GM21515 (cell line): ENCODE data around the gene ZBTB20.
"Not testable (repeated sequence)": the region's sequence is repeated elsewhere in the genome, so short reads cannot be mapped to it uniquely, and the experiment has no call there.

Experiments used
- ATAC-seq: cut with Tn5 transposase; IDR thresholded peaks from one replicate; pipeline ENCODE4 v1.9.1; 2021; ENCODE audit not compliant: unreplicated experiment

Gene ZBTB20

DNA sequence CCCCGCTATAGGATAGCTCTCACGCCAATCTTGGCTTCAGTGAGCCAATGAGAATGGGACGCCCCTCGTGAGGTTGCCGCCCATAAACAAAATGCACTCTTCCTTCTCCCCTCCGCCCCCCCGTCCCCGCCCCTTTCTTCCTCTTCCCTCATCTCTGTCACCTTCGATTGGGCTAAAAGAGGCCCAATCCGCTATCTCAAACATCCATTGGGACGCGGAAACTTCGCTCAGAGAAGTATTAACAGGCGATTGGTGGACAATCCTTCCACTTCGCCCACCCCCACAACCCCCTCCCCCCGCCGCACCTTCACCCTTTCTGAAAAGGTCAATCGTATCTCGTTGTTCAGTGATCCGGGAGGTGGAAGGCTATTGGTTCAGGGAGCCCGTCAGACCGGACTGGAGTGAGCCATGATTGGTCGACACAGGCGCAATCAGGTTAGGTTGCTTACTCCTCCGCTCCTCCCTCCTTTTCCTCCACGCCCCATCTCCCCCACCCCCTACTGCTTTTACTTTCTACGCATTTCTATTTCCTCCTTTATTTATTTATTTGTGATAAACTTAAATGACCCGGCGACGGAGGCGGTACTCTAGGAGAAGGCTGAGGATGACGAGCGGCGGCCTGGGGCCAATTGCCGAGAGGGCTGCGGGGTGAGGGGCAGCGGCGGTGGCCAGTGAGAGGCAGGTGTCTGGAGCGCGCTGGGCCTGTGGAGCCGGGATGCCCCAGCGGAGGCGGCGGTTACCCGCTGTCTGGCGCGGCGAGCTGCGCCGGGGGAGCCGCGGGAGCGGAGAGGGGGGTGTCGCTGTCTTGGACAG, 447 bp upstream of the ZBTB20 start:
- ATAC-seq, result peak; percentile 83

DNA sequence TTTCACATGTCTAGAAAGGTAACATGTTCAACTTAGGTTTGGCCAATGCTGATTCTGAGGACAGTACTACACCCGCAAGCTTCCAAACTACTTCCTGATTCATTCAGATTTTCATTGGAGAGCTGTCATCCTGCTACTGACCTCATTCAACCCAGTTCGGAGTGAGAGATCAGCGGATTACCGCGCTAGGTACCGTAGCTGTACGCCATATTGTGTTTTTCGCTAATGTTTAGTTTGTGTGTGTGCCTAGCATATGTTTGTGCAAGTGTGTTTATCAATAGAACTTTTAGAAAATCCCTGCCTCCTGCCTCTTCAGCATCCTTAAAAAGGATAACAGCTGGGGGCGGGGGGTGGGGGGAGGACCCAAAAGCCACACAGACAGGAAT, 1.1 kb downstream of the ZBTB20 start:
- ATAC-seq, result no peak

DNA sequence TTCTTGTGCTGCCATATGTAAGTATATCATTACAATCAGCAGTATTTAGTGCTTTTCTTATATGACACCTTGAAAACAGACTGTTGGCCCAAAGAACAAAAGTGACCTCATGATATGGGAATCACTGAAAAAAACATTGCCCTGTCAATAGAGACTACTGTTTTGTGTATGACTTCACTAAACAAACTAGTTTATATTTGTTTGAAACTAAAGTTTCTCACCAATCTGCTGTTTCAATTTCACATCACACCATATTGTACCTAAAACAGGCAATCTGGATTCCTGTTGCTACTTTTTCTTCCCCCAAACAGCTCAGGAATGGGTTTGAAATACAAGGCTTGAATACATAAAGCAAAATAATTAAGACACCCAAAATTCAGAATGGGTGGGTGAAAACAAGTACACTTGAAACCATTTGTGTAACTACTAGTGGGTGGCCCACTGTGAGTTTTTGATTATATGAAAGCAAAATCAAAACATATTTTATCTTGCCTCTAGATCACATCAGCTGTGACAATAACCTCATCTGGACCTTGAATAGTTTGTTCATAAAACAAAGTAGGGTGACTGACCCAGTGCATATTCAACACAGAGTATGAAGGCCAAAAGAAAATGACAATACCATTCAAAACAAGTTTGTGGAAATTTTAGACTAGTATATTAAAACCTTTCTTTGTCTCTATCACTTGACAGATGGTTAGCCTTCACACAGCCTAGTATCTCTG, 5.9 kb downstream of the ZBTB20 start:
- ATAC-seq, result peak; percentile 57

- no peak for ATAC-seq
Observed at GRCh38 chr3:115139072-115139471, 8.0 kb downstream of the ZBTB20 start.

DNA sequence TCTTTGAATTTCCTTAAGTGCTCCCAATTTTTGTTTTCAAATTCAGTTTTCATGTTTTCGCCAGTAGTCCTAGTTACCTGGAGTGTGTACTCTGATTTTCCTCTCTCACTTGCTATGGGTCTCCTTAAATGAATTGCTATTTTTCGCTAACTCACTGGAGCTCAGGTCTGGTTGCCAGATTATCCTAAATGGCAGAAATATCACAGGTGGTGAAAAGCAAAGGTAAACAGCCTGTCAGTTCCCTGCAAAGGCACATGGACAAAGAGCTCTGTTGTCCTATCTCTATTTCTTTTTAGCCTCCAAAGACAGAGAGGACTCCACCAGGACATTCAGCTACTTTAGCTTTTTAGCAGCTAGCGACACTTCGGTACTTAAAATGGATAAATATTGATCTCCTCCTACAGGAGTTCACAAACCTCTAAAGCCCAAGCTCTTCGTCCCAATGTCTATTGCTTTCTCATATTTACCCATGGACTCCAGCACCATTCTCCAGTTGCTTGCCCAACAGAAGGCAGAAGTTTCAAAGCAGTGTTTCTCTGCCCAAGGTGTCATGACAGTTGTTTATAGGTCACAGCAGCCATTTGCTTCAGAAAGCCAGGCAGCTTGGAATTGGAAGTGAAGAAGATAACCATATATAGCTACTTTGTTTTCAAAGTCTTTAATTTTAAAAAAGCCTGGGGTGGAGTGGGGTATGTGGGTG, 12.3 kb downstream of the ZBTB20 start:
- ATAC-seq, result no peak

DNA sequence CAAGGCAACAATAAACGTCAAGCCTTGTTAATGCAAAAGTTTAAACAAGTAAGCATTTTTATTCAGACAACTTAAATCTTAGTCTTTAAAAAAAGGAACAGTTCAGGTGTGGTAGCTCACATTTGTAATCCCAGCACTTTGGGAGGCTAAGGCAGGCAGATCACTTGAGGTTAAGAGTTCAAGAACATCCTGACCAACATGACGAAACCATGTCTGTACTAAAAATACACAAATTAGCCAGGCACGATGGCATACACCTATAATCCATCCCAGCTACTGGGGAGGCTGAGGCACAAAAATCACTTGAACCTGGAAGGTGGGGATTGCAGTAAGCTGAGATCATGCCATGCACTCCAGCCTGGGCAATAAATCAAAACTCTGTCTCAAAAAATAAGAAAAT, 19.9 kb downstream of the ZBTB20 start:
- no peak for ATAC-seq

DNA sequence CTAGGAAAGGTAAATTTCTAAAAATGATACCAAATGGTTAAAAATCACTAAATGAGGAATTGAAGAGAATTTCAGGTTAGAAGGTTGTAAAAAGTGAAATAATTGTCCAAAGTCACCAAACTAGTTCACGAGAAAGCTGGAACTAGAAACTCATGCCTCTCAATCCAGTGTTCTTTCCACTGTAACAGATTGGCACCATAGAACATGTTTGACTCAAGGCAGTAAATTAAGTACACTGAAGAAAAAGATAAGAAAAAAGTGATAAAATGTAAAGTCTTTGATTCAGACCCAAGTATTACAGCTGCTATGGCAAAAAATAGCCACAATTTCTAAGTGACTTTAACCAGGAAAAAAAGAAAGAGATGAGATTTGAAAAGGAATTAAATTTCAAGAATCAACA, 26.5 kb downstream of the ZBTB20 start:
- no peak for ATAC-seq

- ATAC-seq, result no peak
Observed at GRCh38 chr3:115113367-115113766, 33.7 kb downstream of the ZBTB20 start.

GRCh38 chr3:115111632-115112031, 35.5 kb downstream of the ZBTB20 start:
- no peak for ATAC-seq

DNA sequence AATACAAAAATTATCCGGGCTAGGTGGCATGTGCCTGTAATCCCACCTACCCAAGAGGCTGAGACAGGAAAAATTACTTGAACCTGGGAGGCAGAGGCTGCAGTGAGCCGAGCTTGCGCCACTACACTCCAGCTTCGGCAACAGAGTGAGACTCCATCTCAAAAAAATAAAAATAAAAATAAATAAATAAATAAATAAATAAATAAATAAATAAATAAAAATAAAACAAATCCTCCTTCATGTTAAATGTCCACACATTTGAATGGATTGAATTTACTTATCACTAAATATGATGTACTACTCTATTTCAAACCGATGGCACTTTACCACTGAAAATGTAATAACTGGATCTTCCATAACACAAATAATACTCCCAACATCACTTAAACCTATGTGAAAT, 36.3 kb downstream of the ZBTB20 start:
- ATAC-seq, result no peak

DNA sequence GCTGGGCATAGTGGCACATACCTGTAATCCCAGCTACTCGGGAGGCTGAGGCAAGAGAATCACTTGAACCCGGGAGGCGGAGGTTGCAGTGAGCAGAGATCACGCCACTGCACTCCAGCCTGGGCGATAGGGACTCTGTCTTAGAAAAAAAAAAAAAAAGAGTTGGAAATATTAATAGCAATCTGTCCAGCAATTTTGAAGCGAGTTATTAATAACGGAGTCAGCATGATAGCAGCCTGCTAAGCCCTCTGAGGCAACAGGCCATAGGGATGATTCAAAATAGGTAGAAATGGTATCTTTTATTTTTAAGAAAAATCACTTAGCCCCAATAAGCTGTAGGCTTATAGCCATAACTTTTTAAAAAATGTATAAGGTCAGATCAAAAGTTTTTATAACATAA, 37.0 kb downstream of the ZBTB20 start:
- not testable (repeated sequence) for ATAC-seq

GRCh38 chr3:115108614-115109013, 38.5 kb downstream of the ZBTB20 start:
- ATAC-seq, result no peak

GRCh38 chr3:115102046-115102445, 45.0 kb downstream of the ZBTB20 start:
- ATAC-seq, result no peak

DNA sequence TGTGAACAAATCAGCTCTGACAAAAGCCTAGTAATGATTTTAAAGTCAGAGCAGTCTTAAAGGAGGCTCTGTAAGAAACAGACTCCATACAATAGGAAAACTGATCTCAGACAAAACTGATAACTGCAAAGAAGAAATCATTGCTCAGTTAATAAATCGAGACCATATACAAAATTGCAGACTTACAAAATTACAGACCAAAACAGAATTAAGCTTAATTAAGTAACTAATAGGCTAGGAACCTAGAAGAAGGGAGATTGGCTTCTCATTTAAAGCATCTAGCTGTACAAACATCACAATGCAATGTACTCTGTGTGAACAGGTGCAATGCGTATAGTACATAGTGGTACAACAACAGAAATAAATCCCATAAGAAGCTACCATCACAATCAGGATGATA, 46.3 kb downstream of the ZBTB20 start:
- ATAC-seq, result peak; percentile 9

- peak; percentile 86 for ATAC-seq
Observed at GRCh38 chr3:115099986-115100571, 47.0 kb downstream of the ZBTB20 start.

- ATAC-seq, result no peak
Observed at GRCh38 chr3:115099134-115099985, 47.7 kb downstream of the ZBTB20 start.

DNA sequence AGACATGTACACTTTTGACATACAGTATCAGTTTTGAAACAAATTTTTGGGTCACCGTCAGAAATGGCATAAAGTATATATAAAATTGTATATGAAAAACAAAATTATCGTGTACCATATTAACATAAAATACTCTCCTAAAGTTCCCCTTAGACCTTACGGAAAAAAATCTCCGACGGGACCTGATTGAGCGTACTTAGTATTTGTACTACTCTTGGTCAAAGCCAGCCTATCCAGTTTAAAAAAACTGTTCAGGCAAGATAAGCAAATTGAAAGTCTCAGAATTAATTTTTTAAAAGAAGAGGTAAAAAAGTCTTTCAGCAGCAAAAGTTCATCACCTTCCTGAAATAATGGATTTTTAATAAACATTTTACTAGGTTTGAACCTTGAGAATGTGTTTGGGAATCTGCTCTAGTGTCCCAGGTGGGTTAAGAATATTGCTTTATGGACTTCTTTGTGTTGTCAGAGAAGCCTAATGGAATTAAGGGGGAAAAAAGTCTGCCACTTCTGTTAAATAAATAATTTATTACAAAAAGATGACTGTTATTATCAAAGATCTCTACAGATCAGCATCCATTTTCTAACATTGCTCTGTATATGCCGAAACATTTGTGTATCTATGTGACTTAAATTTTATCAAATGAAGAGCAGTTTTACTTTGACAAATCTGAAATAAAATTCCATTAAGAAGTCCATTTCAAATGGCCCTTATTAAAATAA, 48.6 kb downstream of the ZBTB20 start:
- no peak for ATAC-seq

DNA sequence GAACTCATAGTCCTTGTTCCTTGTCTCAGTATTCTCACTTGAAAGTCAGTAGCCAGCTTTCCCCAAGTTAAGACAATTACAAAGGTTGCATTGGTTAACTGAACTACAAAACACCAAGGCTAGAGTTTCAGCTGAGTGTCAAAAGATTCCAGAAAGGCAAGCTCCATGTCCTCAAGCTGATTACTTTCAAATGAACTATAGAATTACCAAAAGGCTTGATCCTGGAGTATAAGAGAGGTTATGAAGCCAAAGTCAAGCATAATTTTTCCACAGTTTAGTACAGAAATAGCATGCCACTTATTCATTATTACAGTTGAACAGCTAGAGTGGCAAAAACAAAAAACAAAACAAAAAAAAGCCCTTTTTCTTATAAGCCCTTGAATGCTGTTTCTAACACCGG, 51.9 kb downstream of the ZBTB20 start:
- no peak for ATAC-seq

- peak; percentile 80 for ATAC-seq
Observed at GRCh38 chr3:115092220-115092791, 54.8 kb downstream of the ZBTB20 start.

- ATAC-seq, result no peak
Observed at GRCh38 chr3:115090712-115091111, 56.4 kb downstream of the ZBTB20 start.
